H1 (cell line): ENCODE results near the gene KIF26A. TPM values are rescaled to one million over a fixed set of nuclear protein-coding genes. Genes with fewer than 3 reads are reported as not detected.

Source experiments
- CTCF ChIA-PET: fragments of 300-600 bp; sonication (Branson Sonifier 250); formaldehyde crosslinking; loops from one replicate; lab custom pipeline; 2021; ENCODE audit not compliant: partially characterized antibody; lab: Charles Lee
- POLR2A ChIA-PET: fragments of 300-600 bp; sonication (Branson Sonifier 250); formaldehyde crosslinking; loops from one replicate; lab custom pipeline; 2021; ENCODE audit warnings: inconsistent platforms; ENCODE audit not compliant: partially characterized antibody; lab: Charles Lee
- DNase-seq, 2 experiments: peaks; one replicate each; pipeline versions ENCODE4 v3.0.0 to v3.0.0-alpha.2; 2010 to 2022; ENCODE audit warnings: low spot score in 2 of 2, low read depth in 1 of 2, mixed read lengths in 1 of 2
- FAIRE-seq: peaks from 2 replicates; lab custom pipeline; 2011; peaks lifted over from hg19 to GRCh38; lab: Jason Lieb, UNC
- H2AFZ ChIP-seq: 2 replicates; pipeline ENCODE4 v1.8.1; 2012; ENCODE audit warnings: low read length, inconsistent platforms
- H2AK5ac ChIP-seq: 2 replicates; pipeline ENCODE4 v1.6.1; 2013; ENCODE audit warnings: low read depth, low read length
- H2BK120ac ChIP-seq: replicated peaks from 2 replicates; pipeline ENCODE3; 2013; ENCODE audit warnings: low read depth, low read length, inconsistent platforms
- H2BK12ac ChIP-seq: 2 replicates; pipeline ENCODE4 v1.6.1; 2013; ENCODE audit warnings: low read depth, low read length
- H2BK15ac ChIP-seq: 2 replicates; pipeline ENCODE4 v1.6.1; 2013; ENCODE audit warnings: low read length
- H2BK20ac ChIP-seq: 2 replicates; pipeline ENCODE4 v1.6.1; 2013; ENCODE audit warnings: low read length
- H2BK5ac ChIP-seq: 2 replicates; pipeline ENCODE4 v1.6.1; 2013; ENCODE audit warnings: low read depth, low read length
- H3K14ac ChIP-seq: 2 replicates; pipeline ENCODE4 v1.6.1; 2013; ENCODE audit warnings: inconsistent platforms; ENCODE audit not compliant: insufficient read length
- H3K18ac ChIP-seq: 2 replicates; pipeline ENCODE4 v1.6.1; 2013; ENCODE audit warnings: low read length; ENCODE audit errors: extremely low read depth
- H3K23ac ChIP-seq: 2 replicates; pipeline ENCODE4 v1.6.1; 2013; ENCODE audit warnings: inconsistent platforms; ENCODE audit not compliant: insufficient read length
- H3K23me2 ChIP-seq: 2 replicates; pipeline ENCODE4 v1.6.1; 2013; ENCODE audit warnings: low read depth, low read length
- H3K27ac ChIP-seq: 2 replicates; pipeline ENCODE4 v1.6.1; 2011; ENCODE audit warnings: low read depth, low read length, inconsistent platforms
- H3K27me3 ChIP-seq, 4 experiments: replicated peaks in 1 of 4; 1 replicate in 1 of 4; 2 replicates in 3 of 4; pipeline versions ENCODE4 v1.6.1 to v1.8.1; 2011 to 2013; ENCODE audit warnings: low read length in 3 of 4, mild to moderate bottlenecking in 3 of 4, inconsistent platforms in 2 of 4, mixed read lengths in 2 of 4, moderate library complexity in 1 of 4; ENCODE audit not compliant: control insufficient read depth in 3 of 4, insufficient read depth in 3 of 4; ENCODE audit errors: extremely low read depth in 1 of 4
- H3K36me3 ChIP-seq, 4 experiments: 2 replicates each; pipeline versions ENCODE4 v1.6.1 to v1.8.1; 2011 to 2013; ENCODE audit warnings: mild to moderate bottlenecking in 4 of 4, low read length in 3 of 4, moderate library complexity in 2 of 4, control low read depth in 1 of 4, inconsistent platforms in 1 of 4; ENCODE audit not compliant: insufficient read depth in 4 of 4, control insufficient read depth in 2 of 4
- H3K4ac ChIP-seq: replicated peaks from 2 replicates; pipeline ENCODE3; 2013; ENCODE audit warnings: low read length, low read depth, mixed read lengths, inconsistent platforms; ENCODE audit not compliant: insufficient read length
- H3K4me1 ChIP-seq, 4 experiments: replicated peaks in 1 of 4; 1 replicate in 1 of 4; 2 replicates in 3 of 4; pipeline versions ENCODE4 v1.6.1 to v1.8.1; 2011 to 2013; ENCODE audit warnings: low read length in 3 of 4, inconsistent platforms in 2 of 4, mixed read lengths in 1 of 4; ENCODE audit not compliant: insufficient read depth in 4 of 4, control insufficient read depth in 3 of 4
- H3K4me2 ChIP-seq, 2 experiments: 2 replicates each; pipeline versions ENCODE4 v1.6.1 to v1.8.1; 2011 to 2013; ENCODE audit warnings: low read depth in 2 of 2, low read length in 2 of 2, control low read depth in 1 of 2, inconsistent platforms in 1 of 2, mild to moderate bottlenecking in 1 of 2; ENCODE audit not compliant: insufficient read depth in 1 of 2
- H3K4me3 ChIP-seq, 4 experiments: fragments of 200-600, 300-600 bp in 1 of 4; sonication (generic), shearing (Covaris generic), sonication (Bioruptor Twin) in 1 of 4; 2 replicates each; pipeline versions ENCODE4 v1.5.1 to v1.8.1; 2011 to 2016; ENCODE audit warnings: low read length in 4 of 4, low read depth in 3 of 4, control low read depth in 2 of 4, inconsistent platforms in 2 of 4, mild to moderate bottlenecking in 2 of 4, mixed read lengths in 1 of 4, moderate library complexity in 1 of 4; ENCODE audit not compliant: insufficient read depth in 2 of 4; ENCODE audit errors: extremely low read depth in 1 of 4
- H3K56ac ChIP-seq: replicated peaks from 2 replicates; pipeline ENCODE3; 2013; ENCODE audit warnings: low read depth, mild to moderate bottlenecking, mixed read lengths, low read length, inconsistent platforms; ENCODE audit not compliant: insufficient read length
- H3K79me1 ChIP-seq: 2 replicates; pipeline ENCODE4 v1.6.1; 2013; ENCODE audit warnings: low read depth, low read length, control low read depth
- H3K79me2 ChIP-seq, 2 experiments: 2 replicates each; pipeline versions ENCODE4 v1.6.1 to v1.8.1; 2012 to 2013; ENCODE audit warnings: low read length in 2 of 2, mild to moderate bottlenecking in 2 of 2, inconsistent platforms in 1 of 2; ENCODE audit not compliant: insufficient read depth in 2 of 2, control insufficient read depth in 1 of 2
- H3K9ac ChIP-seq, 4 experiments: replicated peaks in 1 of 4; 1 replicate in 1 of 4; 2 replicates in 3 of 4; pipeline versions ENCODE4 v1.6.1 to v1.8.1; 2011 to 2013; ENCODE audit warnings: low read depth in 3 of 4, low read length in 3 of 4, control low read depth in 2 of 4, mild to moderate bottlenecking in 2 of 4, moderate library complexity in 2 of 4, inconsistent platforms in 1 of 4; ENCODE audit errors: extremely low read depth in 1 of 4
- H3K9me3 ChIP-seq, 2 experiments: 2 replicates each; pipeline versions ENCODE4 v1.6.1 to v1.8.1; 2012 to 2013; ENCODE audit warnings: mild to moderate bottlenecking in 2 of 2, moderate library complexity in 2 of 2, control low read depth in 1 of 2, inconsistent platforms in 1 of 2, low read depth in 1 of 2, low read length in 1 of 2, mixed read lengths in 1 of 2; ENCODE audit not compliant: insufficient read depth in 2 of 2
- H4K20me1 ChIP-seq, 2 experiments: replicated peaks in 1 of 2; 2 replicates each; pipeline versions ENCODE3 to v1.8.1; 2011 to 2013; ENCODE audit warnings: inconsistent platforms in 2 of 2, low read length in 2 of 2, mild to moderate bottlenecking in 1 of 2; ENCODE audit not compliant: insufficient read depth in 2 of 2, control insufficient read depth in 1 of 2
- H4K5ac ChIP-seq: 2 replicates; pipeline ENCODE4 v1.6.1; 2013; ENCODE audit warnings: low read length, low read depth, mixed read lengths, inconsistent platforms; ENCODE audit not compliant: insufficient read length
- H4K8ac ChIP-seq: 2 replicates; pipeline ENCODE4 v1.8.0; 2013; ENCODE audit warnings: mild to moderate bottlenecking, moderate library complexity, low read length, inconsistent platforms; ENCODE audit not compliant: insufficient read depth; ENCODE audit errors: extremely low read depth
- H4K91ac ChIP-seq: replicated peaks from 2 replicates; pipeline ENCODE3; 2013; ENCODE audit warnings: low read length, mixed read lengths, inconsistent platforms; ENCODE audit not compliant: insufficient read length
- ATF3 ChIP-seq: IDR thresholded peaks from 2 replicates; pipeline ENCODE4 v1.6.1; 2011; ENCODE audit warnings: low read depth, mild to moderate bottlenecking, low read length; ENCODE audit not compliant: insufficient read depth
- CEBPB ChIP-seq: IDR thresholded peaks from 2 replicates; pipeline ENCODE4 v1.6.1; 2012; ENCODE audit warnings: low read depth, low read length
- CHD2 ChIP-seq: IDR thresholded peaks from 2 replicates; pipeline ENCODE4 v1.6.1; 2012; ENCODE audit warnings: low read length, improper control_type of control experiment
- CREB1 ChIP-seq: IDR thresholded peaks from 2 replicates; pipeline ENCODE4 v1.6.1; 2012; ENCODE audit warnings: inconsistent platforms
- FOSL1 ChIP-seq: IDR thresholded peaks from 2 replicates; pipeline ENCODE4 v1.6.1; 2011; ENCODE audit warnings: mild to moderate bottlenecking, low read depth, low read length, moderate library complexity; ENCODE audit not compliant: insufficient read depth
- JUN ChIP-seq: IDR thresholded peaks from 2 replicates; pipeline ENCODE4 v1.6.1; 2011; ENCODE audit warnings: low read depth, mild to moderate bottlenecking, improper control_type of control experiment, low read length
- KDM5A ChIP-seq: fragments of 200-600 bp; IDR thresholded peaks from 2 replicates; pipeline ENCODE4 v1.7.1; 2012; ENCODE audit warnings: mild to moderate bottlenecking, low read length, inconsistent platforms, mixed read lengths
- PHF8 ChIP-seq: fragments of 200-600 bp; sonication (generic); conservative IDR thresholded peaks from 2 replicates; pipeline ENCODE4 v1.7.1; 2012; ENCODE audit warnings: low read depth, mild to moderate bottlenecking, inconsistent platforms, low read length, moderate library complexity
- POU5F1 ChIP-seq: IDR thresholded peaks from 2 replicates; pipeline ENCODE4 v1.6.1; 2011; ENCODE audit warnings: low read depth, mild to moderate bottlenecking, low read length, moderate library complexity
- RFX5 ChIP-seq: IDR thresholded peaks from 2 replicates; pipeline ENCODE4 v1.6.1; 2011; ENCODE audit warnings: low read depth, low read length, improper control_type of control experiment, borderline replicate concordance
- SIX5 ChIP-seq: IDR thresholded peaks from 2 replicates; pipeline ENCODE4 v1.6.1; 2011; ENCODE audit warnings: mild to moderate bottlenecking, low read depth, low read length
- SP2 ChIP-seq: IDR thresholded peaks from 2 replicates; pipeline ENCODE4 v1.6.1; 2012; ENCODE audit warnings: mild to moderate bottlenecking, low read length, inconsistent platforms
- SRF ChIP-seq: IDR thresholded peaks from 2 replicates; pipeline ENCODE4 v1.6.1; 2011; ENCODE audit warnings: mild to moderate bottlenecking, low read depth, low read length, moderate library complexity
- TAF7 ChIP-seq: optimal IDR thresholded peaks from 2 replicates; pipeline ENCODE3; 2011; ENCODE audit warnings: low read depth, mild to moderate bottlenecking, inconsistent platforms, low read length, moderate library complexity, borderline replicate concordance
- WGBS, 2 experiments: shearing (Covaris generic) in 1 of 2; methylation state at CpG; one replicate each; pipeline versions ENCODE4 v1.1.6 to v1.1.7; 2013 to 2015; ENCODE audit warnings: low lambda C conversion rate in 2 of 2, mixed read lengths in 2 of 2, inconsistent platforms in 1 of 2, low coverage in 1 of 2, missing lambda C conversion rate in 1 of 2; ENCODE audit not compliant: insufficient replicate concordance in 2 of 2, insufficient coverage in 1 of 2, insufficient read length in 1 of 2; ENCODE audit errors: extremely low coverage in 1 of 2, missing lambda C conversion rate in 1 of 2; 5-methylcytosine and 5-hydroxymethylcytosine counted together
- polyA plus RNA-seq, 7 experiments: library from polyadenylated mRNA; depleted of rRNA in 3 of 7; stranded (reverse) in 5 of 7; unstranded in 2 of 7; fragments of >200 nt in 5 of 7; fragments of 200-250 nt in 2 of 7; gene quantifications; 1 replicate in 5 of 7; 2 replicates in 1 of 7; 4 replicates in 1 of 7; pipeline versions ENCODE4 v1.2.1 to v1.2.3, GENCODE V29; 2011 to 2013; ENCODE audit warnings: missing spikeins in 2 of 7, mixed read lengths in 2 of 7
- total RNA-seq: library from RNA; stranded (reverse); fragmentation: NEBNext Ultra II Directional; extraction: Animal tissue kit (Norgen Biotek cat#: 25700); gene quantifications from 2 replicates; pipeline ENCODE4 v1.2.1, GENCODE V29; 2021

KIF26A gene
- total and polyA plus RNA-seq, 2 of the 8 experiments (the other 6 are each of a cell fraction or from before 2014, with no cell fraction given): 11.5 to 41.6 TPM

- ChIA-PET CTCF (interaction anchor here (0.7 to 0.8 kb wide), 2 partner anchors 111 to 126 kb away, joined by 3 read pairs; no protein-coding TSS in a partner anchor), POLR2A (interaction anchor here (0.9 kb wide), 1 partner anchor 10 kb away, joined by 5 read pairs; no protein-coding TSS in a partner anchor)
- WGBS, 2 experiments: 87% methylated on average over 23 of the region's 23 CpGs; no CpG with 5 or more reads in 1 of the 2 experiments
- H4K20me1 ChIP-seq: peaks cover 0 to 8% of the 10 kb centered on the region in 2 experiments
- H2BK20ac ChIP-seq: no peak overlapping the region
- H2BK120ac ChIP-seq: no peak overlapping the region
- 0 out of 2 replicates have a peak overlapping the region, but pooled peaks have one; percentile 24 for H2AK5ac ChIP-seq
- no peak overlapping the region for H2AFZ ChIP-seq
- H3K23me2 ChIP-seq: peaks cover 9% of the 10 kb centered on the region; the same call in 1 of the 2 replicates
- H4K5ac ChIP-seq: no peak overlapping the region
- no peak overlapping the region for H2BK5ac ChIP-seq
- no peak overlapping the region for H3K4ac ChIP-seq
- H3K27ac ChIP-seq: no peak overlapping the region
- H3K9ac ChIP-seq: no peak overlapping the region
- no peak for TF ChIP-seq ATF3
- TF ChIP-seq SIX5: no peak
- TF ChIP-seq TAF7: no peak
- no peak for TF ChIP-seq CHD2
- TF ChIP-seq JUN: no peak
- TF ChIP-seq FOSL1: no peak
- no peak for TF ChIP-seq RFX5
- no peak for TF ChIP-seq SRF
- no peak for TF ChIP-seq SP2
- no peak for TF ChIP-seq KDM5A
- TF ChIP-seq PHF8: no peak
- TF ChIP-seq POU5F1: no peak
- TF ChIP-seq CEBPB: no peak
- no peak for TF ChIP-seq CREB1
- TF ChIP-seq, all 59 proteins: peak for 0
- no peak for FAIRE-seq
- Histone ChIP-seq H3K18ac (no peak overlapping the region), H3K4me3 (no peak overlapping the region), H3K4me2 (no peak overlapping the region), H3K79me2 (no peaks in the 10 kb centered on the region), H3K4me1 (peaks cover 0 to 5% (median 2%) of the 10 kb centered on the region in 4 experiments; a peak in 1 of 7 replicates), H2BK15ac (0 out of 2 replicates have a peak overlapping the region, but pooled peaks have one; percentile 29), H3K56ac (no peak overlapping the region), H3K27me3 (no peaks in the 10 kb centered on the region), H4K8ac (peak overlapping the region; percentile 51; the same call in 1 of the 2 replicates), H3K14ac (no peak overlapping the region), H2BK12ac (no peak overlapping the region), H3K23ac (no peak overlapping the region), H4K91ac (no peak overlapping the region), H3K9me3 (peaks cover 16 to 21% of the 10 kb centered on the region in 2 experiments), H3K36me3 (no peaks in the 10 kb centered on the region; a peak in 1 of 8 replicates), H3K79me1 (no peaks in the 10 kb centered on the region)
- DNase-seq: no peak
These were observed 91.2 kb downstream of the KIF26A start for GRCh38 chr14:104229534-104230055.
